Measurements from ENCODE around the gene BEND3.

DNA sequence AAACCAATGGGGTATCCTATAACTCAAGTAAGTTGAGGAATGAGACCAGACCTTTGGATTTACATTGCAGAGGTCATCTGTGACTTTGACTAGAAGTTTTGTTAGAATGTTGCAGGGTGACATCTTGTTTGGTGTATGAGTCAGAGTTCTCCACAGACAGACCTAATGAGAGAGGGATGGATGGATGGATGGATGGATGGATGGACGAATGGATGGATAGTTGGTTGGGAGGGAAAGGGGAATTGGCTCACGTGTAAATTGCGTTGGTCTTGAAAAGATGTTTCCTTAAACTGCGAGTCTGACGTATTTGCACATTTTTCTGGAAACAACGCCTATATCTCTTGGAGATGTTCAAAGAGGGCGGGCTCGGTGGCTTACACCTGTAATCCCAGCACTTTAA lies 88.3 kb downstream of the BEND3 start:
- TF ChIP-seq, protein P1, sequence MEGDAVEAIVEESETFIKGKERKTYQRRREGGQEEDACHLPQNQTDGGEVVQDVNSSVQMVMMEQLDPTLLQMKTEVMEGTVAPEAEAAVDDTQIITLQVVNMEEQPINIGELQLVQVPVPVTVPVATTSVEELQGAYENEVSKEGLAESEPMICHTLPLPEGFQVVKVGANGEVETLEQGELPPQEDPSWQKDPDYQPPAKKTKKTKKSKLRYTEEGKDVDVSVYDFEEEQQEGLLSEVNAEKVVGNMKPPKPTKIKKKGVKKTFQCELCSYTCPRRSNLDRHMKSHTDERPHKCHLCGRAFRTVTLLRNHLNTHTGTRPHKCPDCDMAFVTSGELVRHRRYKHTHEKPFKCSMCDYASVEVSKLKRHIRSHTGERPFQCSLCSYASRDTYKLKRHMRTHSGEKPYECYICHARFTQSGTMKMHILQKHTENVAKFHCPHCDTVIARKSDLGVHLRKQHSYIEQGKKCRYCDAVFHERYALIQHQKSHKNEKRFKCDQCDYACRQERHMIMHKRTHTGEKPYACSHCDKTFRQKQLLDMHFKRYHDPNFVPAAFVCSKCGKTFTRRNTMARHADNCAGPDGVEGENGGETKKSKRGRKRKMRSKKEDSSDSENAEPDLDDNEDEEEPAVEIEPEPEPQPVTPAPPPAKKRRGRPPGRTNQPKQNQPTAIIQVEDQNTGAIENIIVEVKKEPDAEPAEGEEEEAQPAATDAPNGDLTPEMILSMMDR (IDR thresholded peaks at IDR 0.05), result no peak
- TF ChIP-seq POLR2AphosphoS5 (IDR thresholded peaks at IDR 0.05), result no peak
- TF ChIP-seq POLR2A (IDR thresholded peaks at IDR 0.05), result no peak

Measured in upper lobe of left lung (tissue), 4 donors.